NK-92 treated with Interleukin-12 subunit alpha and Interleukin-12 subunit beta, amount 100 ng/mL, for 24 hours (cell line): Measurements from ENCODE around the gene PIK3CG.

Source experiments
- DNase-seq: peaks from one replicate; lab custom pipeline; 2025; lab: John Stamatoyannopoulos, UW

The PIK3CG gene

DNA sequence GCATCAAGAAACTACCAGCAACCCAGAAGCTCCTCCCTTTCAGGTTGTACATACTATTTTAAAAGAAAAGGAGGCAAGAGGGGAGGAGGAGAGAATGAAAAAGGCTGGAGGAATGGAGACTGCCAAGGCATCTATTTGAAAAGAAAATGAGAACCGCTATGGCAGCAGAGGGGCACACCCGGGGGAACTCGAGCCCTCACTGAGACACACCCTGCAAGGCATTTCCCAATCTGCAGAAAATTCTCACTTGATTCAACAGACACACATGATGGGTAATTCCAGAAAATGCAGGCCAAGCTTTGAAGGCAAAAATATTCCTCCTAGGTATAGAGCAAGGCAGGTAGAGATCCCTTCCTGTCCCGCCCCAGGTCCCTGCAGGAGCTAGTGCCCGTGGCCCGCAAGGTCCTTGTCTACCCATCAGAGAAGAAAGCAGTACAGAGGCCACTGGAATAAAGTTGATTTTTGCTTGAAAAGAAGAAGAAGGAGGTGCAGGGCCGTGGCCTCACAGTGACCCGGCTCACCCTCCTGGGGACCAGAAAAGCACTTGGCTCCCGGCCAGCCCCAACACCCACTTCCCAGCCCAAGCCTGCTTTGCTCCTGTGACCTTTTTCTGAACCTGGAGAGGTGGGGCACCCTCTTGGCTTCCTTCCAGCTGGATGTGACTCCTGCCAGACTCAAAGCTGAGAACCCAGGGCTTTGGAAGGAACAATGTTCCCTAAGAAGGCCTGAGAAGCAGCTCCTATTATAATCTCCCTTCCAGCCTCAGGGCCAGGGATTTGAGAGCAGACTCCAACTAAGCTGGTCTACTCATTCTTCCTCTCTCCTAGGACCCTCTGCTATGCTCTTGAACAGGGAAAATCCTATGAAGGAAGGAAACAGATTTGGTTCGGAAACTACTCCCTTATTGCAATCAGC is 6.2 kb upstream of the PIK3CG start:
- DNase-seq: no peak

DNA sequence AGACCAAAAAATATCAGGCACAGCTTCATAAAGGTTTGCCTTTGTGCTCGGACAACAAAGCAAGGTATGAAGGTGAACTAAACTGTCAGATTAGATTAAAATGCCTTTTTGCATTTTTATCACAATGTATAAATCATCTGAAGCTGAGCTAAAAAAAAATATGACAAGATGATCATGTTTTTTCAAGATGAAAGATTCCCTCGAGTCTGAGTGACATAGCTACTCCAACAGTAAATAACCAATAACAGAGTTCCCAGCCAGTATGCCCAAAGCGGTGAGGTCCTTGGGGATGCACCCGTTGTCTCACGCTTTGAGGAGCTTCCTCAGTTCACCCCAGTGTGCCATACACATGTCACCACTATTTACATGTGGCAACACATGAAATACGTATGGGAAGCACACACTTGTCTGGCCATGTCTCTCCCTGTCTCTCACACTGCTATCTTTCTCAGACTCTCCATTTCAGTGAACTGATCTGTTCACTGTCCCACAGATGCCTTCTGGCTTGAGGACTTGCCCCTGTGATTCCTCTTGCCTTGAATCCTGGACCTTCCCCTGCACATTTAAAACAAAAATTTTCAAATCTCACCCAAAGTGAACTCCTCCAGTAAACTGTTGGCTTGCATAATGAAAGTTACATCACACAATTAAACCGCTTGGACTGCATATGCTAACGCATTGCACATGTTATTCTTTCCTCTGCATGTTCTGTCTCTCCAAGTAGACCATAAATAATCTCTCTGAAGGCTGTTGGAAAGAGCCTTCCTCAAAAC is 2.6 kb upstream of the PIK3CG start:
- no peak for DNase-seq

DNA sequence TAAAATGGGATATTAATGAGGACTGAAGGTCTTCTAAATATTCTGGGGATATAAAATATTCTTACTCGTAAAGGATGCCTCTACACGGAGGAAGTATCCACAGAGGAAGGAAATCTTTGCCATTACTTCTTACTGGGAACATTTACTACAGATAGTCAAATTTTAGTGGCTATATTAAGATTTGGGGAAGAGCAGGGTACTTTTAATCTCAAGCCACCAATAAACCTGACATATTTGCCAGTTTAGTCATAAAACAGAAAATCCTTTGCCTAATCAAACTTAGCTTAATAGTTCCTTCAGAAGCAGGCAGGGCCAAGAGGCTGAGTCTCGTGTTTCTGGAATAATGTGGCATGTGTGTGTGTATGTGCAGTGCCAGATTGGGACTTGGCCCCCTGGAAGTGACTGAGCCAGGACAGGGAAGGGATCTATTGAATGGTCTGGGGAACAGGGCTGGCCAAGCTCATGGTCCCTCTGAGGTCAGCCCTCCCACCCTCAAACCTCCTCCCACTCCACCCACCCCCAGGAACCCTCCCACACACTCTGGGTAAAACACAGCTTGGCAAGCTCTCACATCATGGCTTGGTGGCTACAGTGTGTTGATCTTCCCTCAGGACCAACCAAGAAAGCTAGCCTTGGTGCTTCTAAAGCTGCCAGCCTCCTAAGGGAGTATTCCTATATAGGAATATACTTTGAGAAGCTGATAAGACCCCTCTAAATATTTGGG is 1.6 kb upstream of the PIK3CG start:
- DNase-seq: no peak

DNA sequence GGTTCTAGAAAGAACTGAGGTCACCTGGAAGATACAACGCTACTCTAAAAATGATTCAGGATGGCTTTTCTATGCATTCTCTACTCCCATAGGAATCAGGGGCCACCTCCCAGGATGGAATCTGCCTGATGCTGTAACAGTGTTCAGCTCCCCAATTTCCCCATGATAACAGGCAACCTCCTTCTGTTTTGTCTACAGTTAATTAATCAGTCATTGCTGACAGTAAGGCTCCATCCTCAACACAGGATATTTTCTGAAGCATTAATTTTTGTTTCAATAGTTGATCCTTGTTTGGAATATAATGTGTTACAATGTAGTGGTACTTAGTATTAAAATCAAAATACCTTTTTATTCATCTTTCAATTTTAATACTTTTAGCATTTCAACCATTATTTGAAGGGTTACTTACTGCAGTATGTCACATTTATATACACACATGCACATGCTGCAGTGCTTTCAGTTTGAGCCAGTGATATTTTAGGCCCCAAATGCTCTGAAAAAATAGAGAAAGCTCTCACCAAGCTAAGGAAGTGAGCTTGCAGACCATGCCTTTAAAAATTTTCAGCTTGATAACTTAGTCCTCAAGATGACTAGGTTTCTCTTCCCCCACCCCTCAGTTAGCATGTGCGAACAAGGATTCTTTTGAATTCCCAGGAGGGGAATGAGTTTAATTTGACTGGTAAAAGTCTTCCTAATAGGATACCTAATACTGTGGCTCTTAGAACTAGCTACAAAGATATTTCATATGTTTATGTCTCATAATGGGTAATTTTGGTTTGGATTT is 592 bp upstream of the PIK3CG start:
- no peak for DNase-seq

DNA sequence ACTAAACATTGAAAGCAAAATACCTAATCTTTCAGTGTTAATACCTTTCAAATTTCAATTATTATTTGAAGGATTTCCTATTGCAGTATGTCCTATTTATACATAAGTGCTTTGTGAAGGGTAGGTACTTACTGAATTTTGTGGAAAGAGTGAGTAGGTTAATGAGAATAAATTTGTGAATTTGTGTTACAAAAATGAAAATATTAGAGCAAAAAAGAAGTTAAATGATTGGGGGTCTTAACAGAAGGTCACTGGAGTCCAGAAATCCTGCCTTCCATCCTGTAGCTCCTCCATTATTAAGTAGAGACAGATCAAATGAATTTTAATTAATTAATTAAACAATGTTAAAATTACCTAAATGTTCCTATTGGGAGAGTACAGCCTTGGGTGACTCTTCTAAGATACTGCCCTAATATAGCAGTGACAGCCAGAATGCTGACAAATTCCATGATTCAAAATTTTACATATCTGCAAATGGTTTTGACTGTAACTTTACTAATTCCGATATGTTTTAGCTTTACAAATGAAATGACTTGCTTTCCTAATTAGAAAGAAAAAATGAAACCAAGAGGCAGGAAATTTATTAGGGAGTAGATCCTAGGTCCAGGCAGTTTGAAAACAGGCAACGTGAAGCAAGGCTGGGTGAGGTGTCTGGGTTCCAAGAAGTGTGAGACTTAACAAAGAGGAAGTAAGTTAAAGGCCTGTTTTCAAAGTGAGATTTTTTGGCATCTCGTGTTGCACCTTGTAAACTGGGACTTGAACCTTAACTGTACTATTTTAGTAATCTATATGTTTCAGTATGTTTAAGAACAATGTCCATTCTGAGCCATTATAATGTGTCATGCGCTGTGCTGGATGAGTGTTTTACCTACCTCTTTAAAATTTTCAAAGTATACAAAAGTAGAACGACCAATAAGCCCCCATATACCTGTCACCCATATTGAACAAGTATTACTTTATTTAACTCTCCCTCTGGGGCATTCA is 1.5 kb downstream of the PIK3CG start:
- no peak for DNase-seq

DNA sequence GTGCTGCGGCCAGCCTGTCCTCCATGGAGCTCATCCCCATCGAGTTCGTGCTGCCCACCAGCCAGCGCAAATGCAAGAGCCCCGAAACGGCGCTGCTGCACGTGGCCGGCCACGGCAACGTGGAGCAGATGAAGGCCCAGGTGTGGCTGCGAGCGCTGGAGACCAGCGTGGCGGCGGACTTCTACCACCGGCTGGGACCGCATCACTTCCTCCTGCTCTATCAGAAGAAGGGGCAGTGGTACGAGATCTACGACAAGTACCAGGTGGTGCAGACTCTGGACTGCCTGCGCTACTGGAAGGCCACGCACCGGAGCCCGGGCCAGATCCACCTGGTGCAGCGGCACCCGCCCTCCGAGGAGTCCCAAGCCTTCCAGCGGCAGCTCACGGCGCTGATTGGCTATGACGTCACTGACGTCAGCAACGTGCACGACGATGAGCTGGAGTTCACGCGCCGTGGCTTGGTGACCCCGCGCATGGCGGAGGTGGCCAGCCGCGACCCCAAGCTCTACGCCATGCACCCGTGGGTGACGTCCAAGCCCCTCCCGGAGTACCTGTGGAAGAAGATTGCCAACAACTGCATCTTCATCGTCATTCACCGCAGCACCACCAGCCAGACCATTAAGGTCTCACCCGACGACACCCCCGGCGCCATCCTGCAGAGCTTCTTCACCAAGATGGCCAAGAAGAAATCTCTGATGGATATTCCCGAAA is 2.7 kb downstream of the PIK3CG start:
- no peak for DNase-seq

DNA sequence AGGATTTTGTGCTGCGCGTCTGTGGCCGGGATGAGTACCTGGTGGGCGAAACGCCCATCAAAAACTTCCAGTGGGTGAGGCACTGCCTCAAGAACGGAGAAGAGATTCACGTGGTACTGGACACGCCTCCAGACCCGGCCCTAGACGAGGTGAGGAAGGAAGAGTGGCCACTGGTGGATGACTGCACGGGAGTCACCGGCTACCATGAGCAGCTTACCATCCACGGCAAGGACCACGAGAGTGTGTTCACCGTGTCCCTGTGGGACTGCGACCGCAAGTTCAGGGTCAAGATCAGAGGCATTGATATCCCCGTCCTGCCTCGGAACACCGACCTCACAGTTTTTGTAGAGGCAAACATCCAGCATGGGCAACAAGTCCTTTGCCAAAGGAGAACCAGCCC is 3.3 kb downstream of the PIK3CG start:
- DNase-seq: no peak

DNA sequence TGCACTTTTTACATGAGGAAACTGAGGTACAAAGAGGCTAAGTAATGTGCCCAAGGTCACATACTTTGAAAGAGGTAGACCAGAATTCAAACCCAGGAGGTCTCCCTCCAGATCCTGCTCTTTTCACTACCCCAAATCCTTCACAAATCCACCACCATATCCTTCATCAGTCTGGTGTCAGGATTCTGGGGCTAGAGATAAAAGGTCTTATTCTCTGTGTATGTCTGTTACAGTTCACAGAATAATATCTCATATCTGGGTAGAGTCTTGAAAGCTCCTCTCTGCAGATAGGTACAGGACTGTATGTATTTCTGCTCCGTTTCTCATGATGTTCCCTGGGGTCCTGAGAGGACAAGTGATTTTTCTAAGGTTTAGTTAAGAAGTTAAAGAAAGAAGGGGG is 4.9 kb downstream of the PIK3CG start:
- DNase-seq: no peak

DNA sequence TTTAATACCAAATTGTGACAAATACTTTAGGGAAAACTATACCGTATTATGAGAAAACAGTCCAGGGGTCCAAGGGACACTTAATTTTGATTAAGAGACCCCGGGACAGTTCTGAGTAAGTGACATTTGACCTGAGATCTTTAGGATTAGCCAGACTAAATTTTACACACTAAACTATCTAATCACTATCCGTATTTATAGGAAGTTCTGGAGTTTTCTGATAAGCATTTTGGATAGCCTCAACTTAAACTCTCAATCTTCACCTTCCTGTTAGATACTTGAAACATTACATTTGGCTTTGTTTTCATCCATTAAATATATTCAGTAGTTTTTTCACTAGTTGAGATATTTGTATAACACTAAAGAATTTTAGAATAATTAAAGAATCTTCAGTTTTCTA is 5.4 kb downstream of the PIK3CG start:
- DNase-seq: no peak

DNA sequence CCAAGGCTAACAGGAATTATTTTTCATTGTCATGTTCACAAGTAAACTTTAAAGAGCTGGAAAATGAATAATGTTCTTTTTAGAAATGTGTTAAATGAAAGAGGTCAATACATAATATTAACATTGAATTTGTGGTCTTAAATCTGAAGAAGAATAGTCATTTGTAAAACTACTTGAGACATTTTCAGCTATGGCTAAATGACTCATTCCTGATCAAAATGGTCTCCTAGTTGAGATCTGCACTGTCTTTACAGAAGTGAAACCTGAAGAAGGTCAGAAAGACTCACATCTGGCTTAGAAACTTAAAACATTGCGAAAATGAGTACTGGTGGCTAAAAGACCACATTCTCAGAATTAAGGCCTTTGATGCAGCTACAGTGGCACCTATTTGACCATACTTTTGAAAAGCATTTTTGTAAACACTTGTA is 5.9 kb downstream of the PIK3CG start:
- no peak for DNase-seq

DNA sequence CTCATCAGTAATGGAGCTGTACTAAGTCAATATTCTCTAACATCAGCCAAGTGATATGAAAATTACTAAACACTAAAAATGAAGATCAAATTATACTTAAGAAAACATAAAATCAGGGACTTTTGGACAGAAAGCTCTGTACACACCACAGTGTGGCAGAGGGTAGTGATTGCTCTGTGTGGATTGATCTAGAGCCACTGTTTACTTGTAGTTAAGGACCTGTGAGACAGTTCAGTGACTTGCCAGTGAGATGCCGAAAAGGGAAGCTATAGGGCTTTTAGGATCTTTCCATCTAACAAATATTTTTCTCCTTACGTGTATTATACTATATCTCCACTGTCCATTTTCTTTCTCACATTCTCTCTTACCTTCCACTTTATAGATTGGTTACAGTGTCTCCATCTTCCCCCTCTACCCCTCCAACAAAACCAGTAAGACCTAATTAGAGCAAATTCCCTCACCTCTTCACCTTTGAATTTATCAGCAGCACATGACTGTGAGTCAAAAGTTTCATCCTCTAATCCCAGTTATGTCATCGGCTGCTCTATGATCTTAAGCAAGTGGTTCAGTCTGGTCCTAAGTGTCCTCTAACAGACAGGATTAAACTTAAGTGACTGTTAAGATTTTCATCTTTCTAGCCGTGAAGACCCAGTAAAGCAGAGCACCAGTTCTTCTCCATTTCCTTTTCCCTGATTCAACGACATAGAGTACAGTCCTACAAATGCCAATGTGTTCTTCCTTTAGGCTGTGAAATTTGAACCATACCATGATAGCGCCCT is 6.9 kb downstream of the PIK3CG start:
- no peak for DNase-seq

DNA sequence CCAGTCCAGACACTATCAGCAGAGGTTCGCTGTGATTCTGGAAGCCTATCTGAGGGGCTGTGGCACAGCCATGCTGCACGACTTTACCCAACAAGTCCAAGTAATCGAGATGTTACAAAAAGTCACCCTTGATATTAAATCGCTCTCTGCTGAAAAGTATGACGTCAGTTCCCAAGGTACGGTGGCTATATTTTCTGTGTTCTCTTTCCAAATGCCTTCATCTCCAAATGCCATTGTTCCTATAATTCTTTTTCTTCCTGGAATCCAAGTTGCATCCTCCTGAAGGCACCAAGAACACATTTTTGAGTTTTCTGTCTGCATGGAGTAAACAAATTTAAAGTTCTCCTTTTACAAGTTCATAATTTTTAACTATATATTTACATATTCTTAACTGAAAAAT is 7.7 kb downstream of the PIK3CG start:
- no peak for DNase-seq

DNA sequence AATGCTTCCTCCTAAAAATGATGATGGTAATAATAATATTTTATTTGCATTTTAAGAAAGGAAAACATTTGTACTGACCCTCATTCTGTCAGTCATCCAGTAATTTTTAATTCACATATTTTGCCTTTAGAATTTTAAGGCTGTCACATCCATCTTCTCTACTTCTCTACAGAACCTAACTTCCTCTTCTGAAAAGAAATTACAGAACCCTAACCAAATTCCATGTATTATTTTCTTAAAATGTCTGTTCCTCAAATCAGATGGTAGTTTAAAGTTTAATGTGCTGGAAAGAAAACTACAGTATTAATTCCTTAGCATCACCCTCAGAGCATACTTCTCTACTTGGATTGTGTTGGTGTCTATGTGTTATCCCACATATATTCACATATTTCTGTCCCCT is 9.0 kb downstream of the PIK3CG start:
- no peak for DNase-seq

DNA sequence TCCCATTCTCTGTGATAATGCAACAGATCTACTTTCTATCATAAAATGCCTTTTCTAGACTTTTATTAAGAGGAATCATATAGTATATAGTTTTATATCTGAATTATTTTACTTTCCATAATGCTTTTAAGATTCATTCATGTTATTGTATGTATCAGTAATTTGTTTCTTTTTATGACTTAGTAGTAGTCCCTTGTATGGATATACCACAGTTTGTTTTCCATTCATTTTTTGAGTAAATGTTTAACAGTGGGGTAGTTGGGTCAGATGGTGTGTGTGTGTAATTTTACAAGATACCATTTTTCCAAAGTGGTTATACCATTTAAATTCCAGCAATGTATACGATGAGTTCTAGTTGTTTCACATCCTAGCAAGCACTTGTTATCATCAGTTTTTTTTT is 10.4 kb downstream of the PIK3CG start:
- no peak for DNase-seq

DNA sequence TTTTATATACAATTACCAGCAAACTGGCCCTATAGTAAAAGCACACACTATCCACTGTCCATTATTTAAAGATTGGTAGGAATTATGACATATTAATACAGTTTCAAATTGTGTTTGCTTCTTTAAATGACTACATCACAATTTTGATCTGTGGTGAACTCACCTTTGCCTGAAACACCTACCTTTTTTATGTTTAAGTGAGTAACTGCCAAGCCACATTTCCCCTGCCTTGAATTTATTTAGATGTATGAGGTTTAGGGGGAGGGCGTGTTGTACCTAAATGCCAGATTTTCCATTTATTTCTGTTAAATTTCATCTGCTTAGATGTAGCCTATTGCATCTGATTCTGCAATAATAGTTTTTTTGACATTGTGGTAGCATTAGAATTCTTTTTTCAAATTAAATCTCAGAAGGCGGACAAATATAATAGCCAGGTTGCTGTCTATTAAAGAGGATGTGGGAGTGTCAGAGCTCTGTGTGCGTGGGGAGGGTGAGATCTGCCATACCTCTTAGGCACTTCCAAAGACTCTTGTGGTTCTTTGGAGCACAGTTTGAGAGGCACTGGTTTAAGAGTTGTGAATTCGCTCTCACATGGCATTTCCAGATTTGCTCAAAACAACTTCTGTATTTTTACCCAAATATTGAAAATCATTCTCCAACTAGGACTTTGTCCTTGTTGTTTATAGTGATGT is 13.8 kb downstream of the PIK3CG start:
- no peak for DNase-seq

DNA sequence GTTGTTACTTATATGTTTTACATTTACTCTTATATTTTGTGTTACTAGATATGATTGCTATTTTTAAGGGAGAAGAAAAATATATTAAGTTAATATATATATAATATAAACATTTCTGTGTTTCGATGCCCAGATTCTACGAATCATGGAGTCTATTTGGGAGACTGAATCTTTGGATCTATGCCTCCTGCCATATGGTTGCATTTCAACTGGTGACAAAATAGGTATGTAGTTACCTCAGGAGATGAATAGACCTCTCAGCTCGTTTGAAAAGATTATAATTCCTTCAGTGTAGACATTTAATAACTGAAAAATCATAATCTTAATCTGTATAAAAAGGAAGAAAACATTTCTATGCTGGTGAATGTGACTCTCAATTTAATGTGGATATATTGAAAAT is 16.9 kb downstream of the PIK3CG start:
- no peak for DNase-seq

DNA sequence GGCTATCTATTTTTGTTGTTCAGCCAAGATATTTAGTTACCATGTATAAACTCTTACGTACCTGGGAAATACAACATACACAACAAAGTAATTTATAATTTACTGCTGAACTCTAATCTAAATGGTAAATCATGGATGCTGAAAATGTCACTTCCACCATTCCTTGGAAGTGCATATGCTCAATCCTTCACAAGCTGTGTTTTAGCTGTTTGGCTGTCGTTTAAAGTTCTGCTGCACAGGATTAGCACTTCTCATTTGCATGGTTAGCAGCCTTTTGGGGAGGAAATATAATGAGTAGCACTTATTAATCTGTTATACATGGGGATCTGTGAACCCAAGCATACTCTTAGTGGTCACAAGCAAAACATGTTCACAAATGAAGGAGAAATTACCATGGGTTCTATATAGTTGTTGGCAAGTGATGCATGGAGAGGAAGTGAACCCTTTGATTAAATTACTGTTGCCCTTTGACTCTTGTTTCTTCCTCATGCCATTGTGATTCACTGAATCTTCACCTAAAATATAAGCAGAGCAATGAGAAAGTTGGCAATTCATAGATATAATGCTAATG is 18.5 kb downstream of the PIK3CG start:
- DNase-seq: no peak

DNA sequence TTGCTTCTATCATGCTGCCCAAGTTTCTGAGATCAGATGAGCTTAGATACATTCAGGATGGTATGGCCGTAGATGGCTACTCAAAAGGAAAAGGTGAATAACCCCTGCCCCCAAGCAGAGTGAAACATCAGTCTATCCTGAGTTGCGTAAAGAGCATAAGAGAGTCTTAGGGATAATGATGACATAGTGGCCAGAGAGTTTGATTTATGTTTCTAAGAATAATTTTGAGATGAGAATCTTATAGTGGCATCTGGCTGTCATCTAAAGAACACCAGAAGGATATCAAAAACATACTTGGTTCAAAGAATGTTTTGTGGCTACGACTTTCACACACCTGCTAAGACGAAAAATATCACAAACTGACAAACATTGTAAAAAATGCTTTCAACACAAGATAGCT is 20.6 kb downstream of the PIK3CG start:
- DNase-seq: no peak
